SK-N-SH (cell line): ENCODE measurements around the gene CDC6. TPM values are rescaled to one million over a fixed set of nuclear protein-coding genes. Genes with fewer than 3 reads are reported as not detected.

Experiments used
- CTCF ChIA-PET: fragments of 300-600, 350-600 bp; formaldehyde crosslinking; extraction: SDS; loops from one replicate; lab custom pipeline; 2021; lab: Yijun Ruan, JAX
- POLR2A ChIA-PET: fragments of 350-600 bp; sonication (Branson Sonifier 250); formaldehyde crosslinking; extraction: SDS; loops from one replicate; lab custom pipeline; 2020; ENCODE audit warnings: antibody characterized with exemption, inconsistent platforms; lab: Yijun Ruan, JAX
- DNase-seq: peaks from one replicate; pipeline ENCODE4 v3.0.0; 2012
- H2AFZ ChIP-seq: fragments of 200-600 bp; sonication (generic); 2 replicates; pipeline ENCODE4 v1.8.1; 2016; ENCODE audit warnings: antibody characterized with exemption, mild to moderate bottlenecking, low read depth
- H3F3A ChIP-seq: fragments of 200-600 bp; sonication (generic); replicated peaks from 2 replicates; pipeline ENCODE3; 2016; ENCODE audit warnings: antibody characterized with exemption, mild to moderate bottlenecking; ENCODE audit not compliant: insufficient read depth
- H3K27ac ChIP-seq, 2 experiments: fragments of 200-500 bp in 1 of 2; fragments of 200-600 bp in 1 of 2; sonication (Bioruptor generic) in 1 of 2; sonication (generic), shearing (Covaris generic) in 1 of 2; 2 replicates each; pipeline versions ENCODE4 v1.5.1 to v1.6.1; 2014 to 2016; ENCODE audit warnings: low read depth in 2 of 2, inconsistent platforms in 1 of 2, low read length in 1 of 2, mild to moderate bottlenecking in 1 of 2, mixed read lengths in 1 of 2
- H3K27me3 ChIP-seq: fragments of 200-600 bp; sonication (generic), shearing (Covaris generic); 2 replicates; pipeline ENCODE4 v1.6.1; 2016; ENCODE audit warnings: mixed run types; ENCODE audit not compliant: insufficient read depth
- H3K36me3 ChIP-seq, 2 experiments: fragments of 200-500 bp in 1 of 2; fragments of 200-600 bp in 1 of 2; sonication (Bioruptor generic) in 1 of 2; sonication (generic) in 1 of 2; replicated peaks in 1 of 2; 2 replicates each; pipeline versions ENCODE3 to v1.5.1; 2014 to 2016; ENCODE audit warnings: low read length in 1 of 2, mild to moderate bottlenecking in 1 of 2; ENCODE audit not compliant: insufficient read depth in 2 of 2, control insufficient read depth in 1 of 2
- H3K4me1 ChIP-seq, 2 experiments: fragments of 200-500 bp in 1 of 2; fragments of 200-600 bp in 1 of 2; sonication (Bioruptor generic) in 1 of 2; sonication (generic), shearing (Covaris generic) in 1 of 2; 2 replicates each; pipeline versions ENCODE4 v1.5.1 to v1.6.1; 2014 to 2016; ENCODE audit warnings: low read depth in 1 of 2, low read length in 1 of 2, mixed run types in 1 of 2; ENCODE audit not compliant: insufficient read depth in 2 of 2, control insufficient read depth in 1 of 2
- H3K4me2 ChIP-seq: fragments of 200-600 bp; sonication (generic), shearing (Covaris generic); 2 replicates; pipeline ENCODE4 v1.6.1; 2017; ENCODE audit warnings: mixed run types
- H3K4me3 ChIP-seq, 2 experiments: fragments of 200-500 bp in 1 of 2; fragments of 200-600 bp in 1 of 2; sonication (Bioruptor generic) in 1 of 2; sonication (generic), shearing (Covaris generic) in 1 of 2; 2 replicates each; pipeline versions ENCODE4 v1.5.1 to v1.8.1; 2014 to 2016; ENCODE audit warnings: low read depth in 2 of 2, inconsistent platforms in 1 of 2, low read length in 1 of 2, mild to moderate bottlenecking in 1 of 2, mixed read lengths in 1 of 2, moderate library complexity in 1 of 2
- H3K79me2 ChIP-seq: fragments of 200-600 bp; sonication (generic); 2 replicates; pipeline ENCODE4 v1.8.1; 2017; ENCODE audit warnings: mild to moderate bottlenecking; ENCODE audit not compliant: insufficient read depth
- H3K9ac ChIP-seq: fragments of 200-600 bp; sonication (generic); 2 replicates; pipeline ENCODE4 v1.6.1; 2017; ENCODE audit warnings: mixed run types
- H3K9me2 ChIP-seq: fragments of 200-600 bp; sonication (generic); 2 replicates; pipeline ENCODE4 v1.6.1; 2017; ENCODE audit warnings: mixed run types
- H3K9me3 ChIP-seq: fragments of 200-600 bp; sonication (generic); 2 replicates; pipeline ENCODE4 v1.6.1; 2017; ENCODE audit warnings: mixed run types, mild to moderate bottlenecking, moderate library complexity
- H4K20me1 ChIP-seq: fragments of 200-600 bp; sonication (generic); 2 replicates; pipeline ENCODE4 v1.6.1; 2017; ENCODE audit warnings: mild to moderate bottlenecking, mixed run types; ENCODE audit not compliant: insufficient read depth
- EP300 ChIP-seq, 2 experiments: IDR thresholded peaks; 2 replicates each; pipeline versions ENCODE4 v1.4.0 to v1.6.1; 2012; ENCODE audit warnings: borderline replicate concordance in 1 of 2, low read depth in 1 of 2, low read length in 1 of 2
- MXI1 ChIP-seq: IDR thresholded peaks from 2 replicates; pipeline ENCODE4 v1.6.1; 2012; ENCODE audit warnings: mild to moderate bottlenecking, low read depth, low read length, improper control_type of control experiment
- NRF1 ChIP-seq: IDR thresholded peaks from 2 replicates; pipeline ENCODE4 v1.6.1; 2012; ENCODE audit warnings: low read depth, mild to moderate bottlenecking, low read length
- POLR2AphosphoS5 ChIP-seq: IDR thresholded peaks from 2 replicates; pipeline ENCODE4 v1.6.1; 2012; ENCODE audit warnings: low read depth, low read length
- RAD21 ChIP-seq: IDR thresholded peaks from 2 replicates; pipeline ENCODE4 v1.6.1; 2012; ENCODE audit warnings: mild to moderate bottlenecking, low read length
- RCOR1 ChIP-seq: fragments of 150-350 bp; IDR thresholded peaks from 2 replicates; pipeline ENCODE4 v1.6.1; 2017; ENCODE audit warnings: antibody characterized with exemption, low read length
- SIN3A ChIP-seq: IDR thresholded peaks from 2 replicates; pipeline ENCODE4 v1.6.1; 2012; ENCODE audit warnings: low read depth, mild to moderate bottlenecking, low read length, moderate library complexity, borderline replicate concordance
- SMC3 ChIP-seq: IDR thresholded peaks from 2 replicates; pipeline ENCODE4 v1.6.1; 2012; ENCODE audit warnings: low read depth, low read length, improper control_type of control experiment
- TAF1 ChIP-seq: IDR thresholded peaks from 2 replicates; pipeline ENCODE4 v1.6.1; 2012; ENCODE audit warnings: low read depth, mild to moderate bottlenecking, low read length, moderate library complexity, borderline replicate concordance
- YY1 ChIP-seq: IDR thresholded peaks from 2 replicates; pipeline ENCODE4 v1.4.0; 2012; ENCODE audit warnings: low read depth, mild to moderate bottlenecking
- WGBS: methylation state at CpG from one replicate; pipeline ENCODE4 v1.1.6; 2017; ENCODE audit warnings: low lambda C conversion rate; 5-methylcytosine and 5-hydroxymethylcytosine counted together
- polyA plus RNA-seq, 3 experiments: library from polyadenylated mRNA; depleted of rRNA; stranded (reverse); fragments of >200 nt; gene quantifications; 2 replicates each; pipeline ENCODE4 v1.2.3, GENCODE V29; 2012
- TF ChIP-seq, protein P1 (sequence below): IDR thresholded peaks from 2 replicates; pipeline ENCODE4 v1.4.0; 2012; ENCODE audit warnings: low read depth
- TF ChIP-seq, protein P2 (sequence below): fragments of 200-600 bp; sonication (generic); IDR thresholded peaks from 2 replicates; pipeline ENCODE4 v1.6.1; 2017; ENCODE audit warnings: antibody characterized with exemption, mild to moderate bottlenecking, moderate library complexity
- TF ChIP-seq, protein P3 (sequence below): IDR thresholded peaks from 2 replicates; pipeline ENCODE4 v1.4.0; 2012; ENCODE audit warnings: low read depth, borderline replicate concordance
- TF ChIP-seq, protein P4 (sequence below): fragments of 150-350 bp; IDR thresholded peaks from 2 replicates; pipeline ENCODE4 v1.6.1; 2017; ENCODE audit warnings: antibody characterized with exemption, low read length, low read depth, borderline replicate concordance
- TF ChIP-seq, protein P5 (sequence below): IDR thresholded peaks from 2 replicates; pipeline ENCODE4 v1.4.0; 2012; ENCODE audit warnings: low read depth, borderline replicate concordance

Gene CDC6
- polyA plus RNA-seq, 1 of the 3 experiments (the other 2 are of a cell fraction) = 12.7 TPM

DNA sequence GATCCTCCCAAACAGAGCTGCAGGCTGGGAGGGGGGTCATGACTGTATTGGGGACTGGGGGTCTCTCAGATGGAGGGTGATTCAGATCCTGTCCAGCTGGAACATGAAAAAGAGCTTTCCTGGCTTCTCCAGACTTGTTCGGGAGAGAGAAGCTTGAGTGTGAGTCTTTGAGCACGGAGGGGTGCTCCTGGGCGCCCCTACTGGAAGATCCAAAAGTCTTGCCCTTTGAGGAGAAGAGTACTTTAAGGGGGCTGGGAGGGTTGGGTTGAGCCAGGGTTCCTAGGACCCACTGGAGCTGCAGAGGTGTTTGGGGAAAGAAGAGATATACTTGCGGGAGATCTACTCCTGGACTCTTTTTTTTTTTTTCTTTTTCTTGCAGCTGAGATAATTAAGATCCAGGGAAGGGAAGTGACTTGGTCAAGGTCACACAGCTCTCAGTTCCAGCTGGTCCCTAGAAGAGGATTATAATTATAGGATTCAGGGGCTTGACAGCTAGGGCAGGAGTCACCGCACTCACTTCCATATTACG, 29.7 kb downstream of the CDC6 start:
- Histone ChIP-seq H3K9me2 (no peaks in the 10 kb centered on the region), H3K27ac (peak overlapping the region; percentile 94 to 95), H3K36me3 (no peaks in the 10 kb centered on the region), H3F3A (peaks cover 42% of the 10 kb centered on the region), H3K9me3 (no peaks in the 10 kb centered on the region), H3K9ac (peak overlapping the region; percentile 84), H3K79me2 (peaks cover 63% of the 10 kb centered on the region), H3K4me2 (peak overlapping the region; percentile 95), H2AFZ (no peak overlapping the region), H3K27me3 (no peaks in the 10 kb centered on the region), H4K20me1 (peaks cover 20% of the 10 kb centered on the region), H3K4me3 (peak overlapping the region; percentile 89 to 96), H3K4me1 (peaks cover 61 to 91% of the 10 kb centered on the region in 2 experiments)
- TF ChIP-seq RAD21 (peak; percentile 45), RCOR1 (no peak; the same call in 1 of the 2 replicates), SMC3 (peak; percentile 7; the same call in 1 of the 2 replicates), NRF1 (no peak)
- TF ChIP-seq, protein P1, sequence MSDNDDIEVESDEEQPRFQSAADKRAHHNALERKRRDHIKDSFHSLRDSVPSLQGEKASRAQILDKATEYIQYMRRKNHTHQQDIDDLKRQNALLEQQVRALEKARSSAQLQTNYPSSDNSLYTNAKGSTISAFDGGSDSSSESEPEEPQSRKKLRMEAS = 0 out of 2 replicates have a peak, but pooled peaks have one; percentile 30
- TF ChIP-seq, protein P2, sequence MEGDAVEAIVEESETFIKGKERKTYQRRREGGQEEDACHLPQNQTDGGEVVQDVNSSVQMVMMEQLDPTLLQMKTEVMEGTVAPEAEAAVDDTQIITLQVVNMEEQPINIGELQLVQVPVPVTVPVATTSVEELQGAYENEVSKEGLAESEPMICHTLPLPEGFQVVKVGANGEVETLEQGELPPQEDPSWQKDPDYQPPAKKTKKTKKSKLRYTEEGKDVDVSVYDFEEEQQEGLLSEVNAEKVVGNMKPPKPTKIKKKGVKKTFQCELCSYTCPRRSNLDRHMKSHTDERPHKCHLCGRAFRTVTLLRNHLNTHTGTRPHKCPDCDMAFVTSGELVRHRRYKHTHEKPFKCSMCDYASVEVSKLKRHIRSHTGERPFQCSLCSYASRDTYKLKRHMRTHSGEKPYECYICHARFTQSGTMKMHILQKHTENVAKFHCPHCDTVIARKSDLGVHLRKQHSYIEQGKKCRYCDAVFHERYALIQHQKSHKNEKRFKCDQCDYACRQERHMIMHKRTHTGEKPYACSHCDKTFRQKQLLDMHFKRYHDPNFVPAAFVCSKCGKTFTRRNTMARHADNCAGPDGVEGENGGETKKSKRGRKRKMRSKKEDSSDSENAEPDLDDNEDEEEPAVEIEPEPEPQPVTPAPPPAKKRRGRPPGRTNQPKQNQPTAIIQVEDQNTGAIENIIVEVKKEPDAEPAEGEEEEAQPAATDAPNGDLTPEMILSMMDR = peak; percentile 66
- 27% methylated on average over 6 of the region's 6 CpGs for WGBS
- ChIA-PET POLR2A (interaction anchor here (0.7 to 2.9 kb wide), 7 partner anchors 8 to 34 kb away, joined by 3 to 7 read pairs (median 4); partner anchors contain the start of gene RARA), CTCF (interaction anchor here (0.7 to 57.6 kb wide), 7 partner anchors 12 to 252 kb away, joined by 3 to 1706 read pairs (median 3); partner anchors contain the start of genes CDC6, GJD3 and RARA)
- peak; percentile 68 for DNase-seq

DNA sequence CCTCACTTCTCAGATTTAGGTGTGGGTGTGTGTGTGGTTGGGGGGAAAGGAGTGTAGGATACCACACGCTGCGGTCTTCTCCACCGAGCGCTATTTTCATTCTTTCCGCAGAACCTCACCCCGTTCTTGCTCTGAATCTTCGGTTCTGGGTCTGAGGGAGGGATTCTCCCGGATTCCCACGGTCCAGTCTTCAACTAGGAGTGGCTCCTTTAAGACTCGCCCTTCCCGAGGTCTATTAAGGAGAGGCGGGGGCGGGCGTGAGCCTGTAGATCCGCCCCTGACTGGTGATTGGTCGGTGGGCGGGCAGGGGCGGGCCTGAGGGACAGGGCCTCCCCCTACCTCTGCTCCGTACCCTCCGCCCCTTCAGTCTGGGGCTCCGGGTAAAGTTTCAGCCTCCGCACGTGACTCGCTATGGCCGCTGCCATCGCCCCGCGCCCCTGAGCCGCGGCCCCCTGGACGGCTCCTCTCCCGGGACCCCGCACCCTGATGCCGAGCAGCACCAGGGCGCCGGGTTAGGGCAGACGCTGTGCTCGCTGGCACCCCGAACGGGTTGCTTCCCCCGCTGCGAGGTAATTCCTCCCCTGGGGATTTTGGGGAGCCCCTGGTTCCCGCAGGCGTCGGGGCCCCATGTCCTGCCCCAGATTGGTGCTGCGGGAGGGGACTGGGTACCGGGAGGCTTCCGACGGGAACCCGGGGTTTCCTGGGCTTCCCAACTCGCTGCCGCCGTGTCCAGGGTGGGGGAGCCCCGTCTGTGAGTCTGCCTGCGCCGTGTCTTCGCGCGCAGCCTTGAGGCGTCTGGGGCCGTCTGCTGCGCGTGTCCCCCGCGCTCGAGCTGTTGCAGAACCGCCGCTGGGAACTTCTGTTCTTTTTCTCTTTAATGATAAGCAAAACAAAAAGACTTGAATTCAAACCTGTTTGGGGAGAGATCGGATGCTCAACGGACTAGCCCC, 30.5 kb downstream of the CDC6 start:
- H3F3A ChIP-seq = peaks cover 41% of the 10 kb centered on the region
- TF ChIP-seq, protein P3, sequence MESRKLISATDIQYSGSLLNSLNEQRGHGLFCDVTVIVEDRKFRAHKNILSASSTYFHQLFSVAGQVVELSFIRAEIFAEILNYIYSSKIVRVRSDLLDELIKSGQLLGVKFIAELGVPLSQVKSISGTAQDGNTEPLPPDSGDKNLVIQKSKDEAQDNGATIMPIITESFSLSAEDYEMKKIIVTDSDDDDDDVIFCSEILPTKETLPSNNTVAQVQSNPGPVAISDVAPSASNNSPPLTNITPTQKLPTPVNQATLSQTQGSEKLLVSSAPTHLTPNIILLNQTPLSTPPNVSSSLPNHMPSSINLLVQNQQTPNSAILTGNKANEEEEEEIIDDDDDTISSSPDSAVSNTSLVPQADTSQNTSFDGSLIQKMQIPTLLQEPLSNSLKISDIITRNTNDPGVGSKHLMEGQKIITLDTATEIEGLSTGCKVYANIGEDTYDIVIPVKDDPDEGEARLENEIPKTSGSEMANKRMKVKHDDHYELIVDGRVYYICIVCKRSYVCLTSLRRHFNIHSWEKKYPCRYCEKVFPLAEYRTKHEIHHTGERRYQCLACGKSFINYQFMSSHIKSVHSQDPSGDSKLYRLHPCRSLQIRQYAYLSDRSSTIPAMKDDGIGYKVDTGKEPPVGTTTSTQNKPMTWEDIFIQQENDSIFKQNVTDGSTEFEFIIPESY = no peak
- TF ChIP-seq RCOR1 = no peak
- TF ChIP-seq, protein P1 = peak; percentile 90
- 0 out of 2 replicates have a peak, but pooled peaks have one; percentile 8 for TF ChIP-seq RAD21
- TF ChIP-seq EP300 (IDR thresholded peaks at IDR 0.05; ENCODE audit: borderline replicate concordance in 1 of 2, low read depth in 1 of 2, low read length in 1 of 2) = no peak
- peak; percentile 75; the same call in 1 of the 2 replicates for TF ChIP-seq SIN3A
- TF ChIP-seq NRF1 = peak; percentile 55
- TF ChIP-seq, protein P4, sequence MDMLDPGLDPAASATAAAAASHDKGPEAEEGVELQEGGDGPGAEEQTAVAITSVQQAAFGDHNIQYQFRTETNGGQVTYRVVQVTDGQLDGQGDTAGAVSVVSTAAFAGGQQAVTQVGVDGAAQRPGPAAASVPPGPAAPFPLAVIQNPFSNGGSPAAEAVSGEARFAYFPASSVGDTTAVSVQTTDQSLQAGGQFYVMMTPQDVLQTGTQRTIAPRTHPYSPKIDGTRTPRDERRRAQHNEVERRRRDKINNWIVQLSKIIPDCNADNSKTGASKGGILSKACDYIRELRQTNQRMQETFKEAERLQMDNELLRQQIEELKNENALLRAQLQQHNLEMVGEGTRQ = peak; percentile 67
- peak; percentile 88 for TF ChIP-seq YY1
- TF ChIP-seq TAF1 = peak; percentile 76
- TF ChIP-seq, protein P5, sequence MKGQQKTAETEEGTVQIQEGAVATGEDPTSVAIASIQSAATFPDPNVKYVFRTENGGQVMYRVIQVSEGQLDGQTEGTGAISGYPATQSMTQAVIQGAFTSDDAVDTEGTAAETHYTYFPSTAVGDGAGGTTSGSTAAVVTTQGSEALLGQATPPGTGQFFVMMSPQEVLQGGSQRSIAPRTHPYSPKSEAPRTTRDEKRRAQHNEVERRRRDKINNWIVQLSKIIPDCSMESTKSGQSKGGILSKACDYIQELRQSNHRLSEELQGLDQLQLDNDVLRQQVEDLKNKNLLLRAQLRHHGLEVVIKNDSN = peak; percentile 91
- peak; percentile 98 for TF ChIP-seq MXI1
- peak; percentile 58 for TF ChIP-seq POLR2AphosphoS5

More for the DNA sequence above, 30.5 kb downstream of the CDC6 start:
- no peaks in the 10 kb centered on the region for H3K9me2 ChIP-seq
- 3% methylated on average over 24 of the region's 70 CpGs for WGBS
- peak overlapping the region; percentile 94 to 95 for H3K27ac ChIP-seq
- POLR2A ChIA-PET = interaction anchor here (0.7 to 2.9 kb wide), 11 partner anchors 9 to 33 kb away, joined by 3 to 7 read pairs (median 5); partner anchors contain the start of gene RARA
- peaks cover 71% of the 10 kb centered on the region for H3K79me2 ChIP-seq
- peaks cover 61 to 91% of the 10 kb centered on the region in 2 experiments for H3K4me1 ChIP-seq
- H3K4me2 ChIP-seq = peak overlapping the region; percentile 95
- no peaks in the 10 kb centered on the region for H3K9me3 ChIP-seq
- peaks cover 23% of the 10 kb centered on the region for H4K20me1 ChIP-seq
- no peaks in the 10 kb centered on the region for H3K27me3 ChIP-seq
- no peaks in the 10 kb centered on the region for H3K36me3 ChIP-seq
- H2AFZ ChIP-seq = 0 out of 2 replicates have a peak overlapping the region, but pooled peaks have one; percentile 43
- peak overlapping the region; percentile 89 to 96 for H3K4me3 ChIP-seq
- peak overlapping the region; percentile 97 for H3K9ac ChIP-seq
- peak; percentile 99 for DNase-seq
- CTCF ChIA-PET = interaction anchor here (0.6 to 57.6 kb wide), 7 partner anchors 13 to 1583 kb away, joined by 3 to 1706 read pairs (median 3); partner anchors contain the start of genes CDC6, GJD3 and RARA
